Amygdala (tissue), 56 donors: ENCODE data around the gene RARG.

Source experiments
- DNase-seq, 56 donors: peaks; one replicate each; lab custom pipeline; 2025; lab: John Stamatoyannopoulos, UW

RARG gene

GRCh38 chr12:53251477-53252348 lies 19.7 kb upstream of the RARG start:
- peak in 55 of 56 donors; percentile 37 to 96 (median 74) for DNase-seq

- no peak for DNase-seq
These were observed 13.3 kb upstream of the RARG start for GRCh38 chr12:53245286-53245685.

- no peak for DNase-seq
These were observed 12.3 kb upstream of the RARG start for GRCh38 chr12:53244337-53244736.

DNA sequence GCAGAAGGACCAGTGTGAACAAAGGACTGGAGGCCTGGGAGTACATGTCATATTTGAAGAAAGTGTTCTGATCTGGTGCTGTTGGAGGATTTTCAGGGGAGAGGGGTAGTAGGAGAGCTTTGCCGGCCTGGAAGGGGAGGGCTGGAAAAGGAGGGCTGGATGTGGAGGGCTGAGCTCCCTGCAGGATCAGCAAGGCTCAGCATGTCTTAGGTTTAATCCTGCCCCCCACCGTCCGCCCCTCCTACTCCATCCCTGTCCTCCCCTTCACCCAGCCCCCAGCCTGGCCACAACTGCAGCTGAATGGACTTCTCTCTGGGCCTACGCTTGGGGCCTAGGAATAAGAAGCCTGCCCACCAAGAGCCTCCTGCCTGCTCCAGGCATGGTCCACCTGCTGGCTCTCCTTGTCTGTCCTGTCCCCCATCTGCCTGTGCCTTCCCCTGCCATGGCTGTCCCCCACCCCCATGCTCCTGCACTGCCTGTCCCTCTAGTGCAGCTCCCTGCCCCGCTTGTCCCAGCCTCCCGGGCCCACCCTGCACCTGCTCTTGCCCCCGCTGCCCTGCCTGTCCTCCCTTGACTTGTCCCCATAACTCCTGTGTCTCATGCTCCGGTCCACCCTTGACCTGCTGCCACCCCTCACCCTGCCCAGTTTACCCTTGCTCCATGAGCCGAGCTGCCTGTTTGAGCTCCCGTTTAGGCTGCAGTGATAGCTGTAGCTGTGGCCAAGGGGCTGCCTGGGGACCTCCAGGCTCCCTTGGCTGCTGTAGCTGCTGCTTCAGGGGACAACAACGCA lies 9.8 kb upstream of the RARG start:
- no peak for DNase-seq

- DNase-seq = no peak
These were observed 7.7 kb upstream of the RARG start for GRCh38 chr12:53239643-53240258.

GRCh38 chr12:53236443-53237111 lies 4.6 kb upstream of the RARG start:
- no peak for DNase-seq

DNA sequence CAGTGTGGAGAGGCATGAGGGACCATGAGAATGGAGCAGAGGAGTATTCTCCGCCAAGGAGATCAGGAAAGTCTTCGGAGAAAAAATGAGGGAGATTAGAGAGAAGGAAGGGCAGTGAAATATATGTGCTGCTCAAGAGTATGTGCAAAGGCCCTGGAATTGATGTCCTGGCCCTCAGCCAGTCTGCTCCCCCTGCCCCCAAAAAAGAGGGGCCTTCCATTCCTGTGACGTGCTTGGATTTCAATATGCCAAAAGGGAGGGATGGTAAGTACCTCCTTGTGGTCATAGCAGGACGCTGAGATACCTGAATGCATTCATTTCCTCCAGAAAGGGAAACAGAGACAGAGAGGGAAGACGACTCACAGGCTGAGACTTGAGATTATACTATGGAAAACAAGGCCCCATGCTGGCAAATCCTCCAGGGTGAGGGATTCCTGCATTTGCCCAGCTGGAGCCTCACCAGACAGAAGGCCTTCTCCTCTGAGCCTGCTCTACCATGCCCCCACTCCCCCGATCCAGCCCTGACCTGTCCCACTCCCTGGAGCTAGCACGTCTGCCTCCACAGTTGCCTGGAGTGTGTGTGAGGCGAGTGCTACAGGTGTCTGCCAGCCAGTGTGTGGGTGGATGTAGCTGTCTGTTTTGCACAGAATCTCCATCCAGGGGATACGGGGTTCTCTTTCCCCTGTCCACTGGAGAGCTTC lies 3.9 kb upstream of the RARG start:
- DNase-seq = no peak

DNA sequence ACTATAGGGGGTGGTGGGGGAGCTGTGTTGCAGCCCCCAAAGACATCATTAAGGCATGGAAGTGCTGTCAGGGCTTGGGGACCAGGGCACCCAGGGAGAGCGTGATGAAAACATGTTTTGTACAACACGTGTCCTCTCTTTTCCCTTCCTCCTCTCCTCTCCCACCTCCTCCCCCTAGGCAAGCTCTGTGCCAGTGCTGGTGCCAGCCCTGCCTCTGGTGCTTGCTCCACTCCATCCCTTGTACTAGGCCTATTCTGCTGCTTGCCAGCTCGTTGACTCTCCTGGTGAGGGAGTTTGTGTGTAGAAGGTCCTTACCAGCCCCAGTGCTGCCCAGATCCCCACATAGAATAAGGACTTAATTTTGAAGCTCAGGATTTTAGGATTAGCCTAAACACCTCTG lies 3.2 kb upstream of the RARG start:
- peak in 1 of 56 donors; percentile 25 for DNase-seq

- DNase-seq = peak in 3 of 56 donors; percentile 24 to 44 (median 37)
These were observed 2.4 kb upstream of the RARG start for GRCh38 chr12:53234271-53234914.

DNA sequence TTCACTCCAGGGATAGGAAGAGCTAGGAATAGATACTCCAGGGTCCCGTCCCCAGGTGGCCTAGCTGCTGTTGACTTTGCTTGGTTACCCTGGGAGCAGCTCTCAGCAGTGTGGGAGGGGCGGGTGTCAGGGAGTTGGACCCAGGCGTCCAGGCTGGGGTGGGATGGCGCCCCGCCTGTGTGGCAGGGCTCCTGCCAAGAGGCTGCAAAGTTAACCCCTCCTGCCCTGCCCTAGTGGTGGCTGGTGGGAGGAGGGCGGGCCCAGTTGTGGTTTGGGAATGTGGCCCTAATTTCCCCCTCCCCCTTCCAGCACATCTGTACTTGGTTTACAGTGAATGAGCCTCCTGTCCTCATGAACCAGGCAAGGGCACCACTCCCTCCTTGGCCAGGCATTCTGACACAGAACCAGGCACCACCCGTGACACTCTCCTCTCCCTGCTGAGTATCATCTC lies 1.7 kb upstream of the RARG start:
- DNase-seq = no peak

DNA sequence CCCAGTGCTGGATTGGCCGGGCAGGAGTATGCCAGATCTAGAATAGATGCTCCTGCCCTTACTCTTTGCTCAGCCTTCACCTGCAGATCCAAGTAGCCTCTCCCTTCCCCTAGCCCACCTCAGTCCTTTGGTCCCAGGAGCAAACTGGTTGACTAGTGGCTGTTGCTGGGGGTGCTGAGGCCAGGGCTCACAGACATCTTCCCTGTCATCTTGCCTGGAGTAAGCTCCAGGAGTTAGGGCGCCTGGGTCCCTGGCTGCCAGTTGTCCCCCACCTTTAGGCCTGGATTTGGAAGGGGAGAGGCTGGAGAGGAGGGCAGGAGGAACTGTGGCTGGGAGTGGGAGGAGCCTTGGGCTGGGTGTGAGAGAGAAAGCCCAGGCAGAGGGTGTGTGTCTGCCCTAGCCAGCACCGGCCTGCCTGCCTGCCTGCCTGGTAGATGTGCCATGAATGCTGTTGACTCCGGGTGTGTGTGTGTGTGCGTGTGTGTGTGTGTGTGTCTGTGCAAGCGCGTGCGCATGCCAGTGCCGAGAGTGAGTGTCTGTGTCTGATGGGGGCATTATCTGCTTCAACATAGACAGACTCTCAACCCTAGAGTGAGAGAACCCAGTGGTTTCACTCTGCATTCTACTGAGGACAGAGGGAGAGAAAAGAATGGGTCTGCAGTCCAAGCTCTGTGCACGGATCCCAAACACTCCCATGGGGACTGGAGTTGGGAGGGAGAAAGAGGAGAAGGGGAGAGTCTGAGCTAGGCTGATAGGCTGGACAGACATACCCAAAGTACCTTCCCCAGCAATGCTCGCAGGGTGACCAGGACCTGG lies 845 bp upstream of the RARG start:
- peak in 11 of 56 donors; percentile 21 to 58 (median 42) for DNase-seq

DNA sequence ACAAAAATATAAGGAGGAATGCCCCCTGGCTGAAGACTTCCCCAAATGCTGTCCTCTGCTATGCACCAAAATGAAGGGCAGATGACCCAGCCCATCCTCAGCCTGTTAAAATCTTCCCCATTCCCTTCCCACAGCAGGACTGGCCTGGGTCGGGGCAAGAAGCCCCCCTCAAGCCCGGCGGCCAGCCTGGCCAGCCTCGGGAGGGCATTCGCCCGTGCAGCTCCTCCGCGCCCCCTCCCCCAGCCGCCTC lies 413 bp downstream of the RARG start:
- DNase-seq = no peak

GRCh38 chr12:53230108-53230845 lies 1.7 kb downstream of the RARG start:
- peak in 1 of 56 donors; percentile 48 for DNase-seq

- DNase-seq = no peak
These were observed 2.6 kb downstream of the RARG start for GRCh38 chr12:53229454-53229853.

DNA sequence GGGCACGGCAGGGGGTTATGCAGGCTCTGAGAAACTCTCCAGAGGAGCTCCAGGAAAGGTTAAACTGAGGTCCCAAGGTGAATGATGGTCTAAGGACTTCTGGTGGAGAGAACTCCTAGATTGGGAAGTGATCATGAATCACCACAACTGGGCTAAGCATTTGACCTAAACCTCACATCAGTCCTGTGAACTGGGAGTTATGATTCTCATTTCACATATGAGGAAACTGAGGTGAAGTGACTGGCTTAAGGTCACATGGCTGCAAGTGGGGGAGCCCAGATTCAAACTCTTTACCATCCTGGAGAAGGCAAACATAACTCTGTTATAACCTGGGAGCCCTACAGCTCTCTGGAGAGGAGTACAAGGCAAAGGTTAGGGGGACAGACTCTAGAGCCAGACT lies 4.2 kb downstream of the RARG start:
- no peak for DNase-seq

- no peak for DNase-seq
These were observed 4.7 kb downstream of the RARG start for GRCh38 chr12:53227341-53227740.

DNA sequence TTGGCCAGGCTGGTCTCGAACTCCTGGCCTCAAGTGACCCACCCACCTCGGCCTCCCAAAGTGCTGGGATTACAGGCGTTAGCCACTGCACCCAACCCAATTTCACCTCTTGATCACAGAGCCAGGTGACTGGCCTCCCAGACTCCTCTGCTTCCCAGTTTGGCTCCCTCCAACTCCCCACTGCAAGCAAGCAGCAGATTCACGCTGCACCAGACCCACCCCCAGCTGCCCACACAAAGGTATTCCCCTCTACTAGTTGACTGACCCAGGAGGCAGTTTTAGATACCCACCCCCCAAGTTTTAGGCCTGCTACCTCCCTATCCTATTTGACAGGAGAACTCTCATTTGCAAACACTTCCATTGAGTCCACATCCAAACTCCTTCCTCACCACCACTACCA lies 5.2 kb downstream of the RARG start:
- no peak for DNase-seq
